ENCODE results near the gene TMCO6.

Gene TMCO6

DNA sequence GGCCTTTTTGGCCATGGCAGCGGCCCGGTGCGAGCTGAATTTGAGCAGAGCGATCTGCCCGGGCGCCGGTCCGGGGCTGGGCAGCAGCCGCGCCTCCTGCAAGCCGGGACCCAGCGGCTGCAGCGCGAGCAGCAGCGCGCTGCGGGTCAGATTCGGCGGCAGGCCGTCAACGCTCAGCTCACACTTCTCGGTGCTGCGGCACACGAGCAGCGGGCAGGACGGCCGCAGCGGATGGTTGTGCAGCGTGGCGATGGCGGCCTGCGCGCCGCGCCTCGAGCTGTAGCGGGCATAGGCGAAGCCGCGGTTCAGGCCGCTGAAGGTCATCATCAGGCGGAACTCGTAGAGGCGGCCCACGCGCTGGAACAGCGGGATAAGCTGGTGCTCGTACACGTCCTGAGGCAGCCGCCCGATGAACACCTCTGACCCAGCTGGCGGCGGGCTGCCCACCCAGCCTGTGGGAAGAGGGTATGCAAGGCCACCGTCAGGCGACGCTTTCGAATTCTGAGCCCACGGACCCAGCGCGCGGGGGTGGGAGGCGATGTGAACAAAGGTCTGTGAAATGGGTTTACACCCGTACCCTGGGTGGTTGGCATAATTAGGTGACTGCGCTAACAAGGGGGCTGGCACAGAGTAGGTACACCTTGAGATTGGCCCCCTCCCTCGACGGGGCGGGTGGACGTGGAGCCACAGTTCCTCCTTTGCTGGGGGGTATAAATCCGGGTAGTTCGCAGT lies 33.4 kb downstream of the TMCO6 start:
- DNase-seq (ENCODE audit: insufficient read length, low spot score): no peak
- TF ChIP-seq TAF1 (IDR thresholded peaks at IDR 0.05; ENCODE audit: low read depth, low read length) (no peak), SPI1 (IDR thresholded peaks at IDR 0.05; ENCODE audit: low read depth, low read length) (no peak), POU2F2 (IDR thresholded peaks at IDR 0.05; ENCODE audit: low read depth, low read length) (no peak), PAX5 (IDR thresholded peaks at IDR 0.05; ENCODE audit: insufficient read depth, low read length, severe bottlenecking) (no peak), POLR2A (IDR thresholded peaks at IDR 0.05; ENCODE audit: low read depth, low read length) (no peak), POLR2AphosphoS5 (IDR thresholded peaks at IDR 0.05; ENCODE audit: low read depth, low read length) (no peak)
- no peak for FAIRE-seq

DNA sequence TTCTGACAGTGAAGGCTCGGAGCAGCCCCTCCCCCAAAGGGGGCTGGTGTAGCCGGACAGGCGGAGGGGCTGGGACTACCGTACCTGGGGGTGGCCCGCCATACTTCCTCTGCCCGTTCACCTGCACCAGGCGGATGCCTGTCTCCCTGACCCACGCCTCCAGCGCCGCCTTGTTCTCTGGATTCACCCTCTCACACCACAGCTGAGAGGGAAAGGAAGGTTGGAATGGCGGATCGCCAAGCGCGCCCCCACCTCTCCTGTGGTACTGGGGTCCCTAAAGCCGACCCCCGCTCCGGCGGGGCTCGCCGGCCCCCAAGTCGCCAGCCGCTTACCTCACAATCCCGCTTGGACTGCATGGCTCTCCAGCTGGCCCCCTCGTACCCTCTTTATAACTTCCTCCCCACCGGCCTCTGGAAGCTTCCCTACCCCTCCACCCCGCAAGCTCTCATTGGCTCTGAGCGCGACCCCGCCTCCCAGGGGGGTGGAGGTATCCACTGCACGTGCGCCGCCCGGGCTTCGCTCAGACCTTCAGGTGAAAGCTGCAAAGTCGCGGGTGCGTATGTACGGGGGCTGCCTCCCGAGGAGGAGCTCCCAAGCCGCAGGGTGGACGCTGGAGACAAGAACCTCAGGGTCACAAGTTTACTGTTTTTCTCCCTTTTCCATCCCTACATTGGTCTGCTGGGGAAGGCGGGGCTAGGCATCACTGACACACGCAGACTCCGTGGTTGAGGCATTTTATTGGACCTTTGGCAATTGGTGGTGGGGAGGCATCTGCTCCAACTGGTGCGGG lies 34.1 kb downstream of the TMCO6 start, which contains the start of gene DND1:
DND1 (minus strand) TSS at position 390 of the 790 bp plus-strand sequence; CDS start at position 356, 34 bp downstream.
- DNase-seq (ENCODE audit: insufficient read length, low spot score) (no peak), FAIRE-seq (no peak)
- no peak for TF ChIP-seq TAF1 (IDR thresholded peaks at IDR 0.05; ENCODE audit: low read depth, low read length)
- peak; percentile 36 for TF ChIP-seq POLR2A (IDR thresholded peaks at IDR 0.05; ENCODE audit: low read depth, low read length)
- peak; percentile 58 for TF ChIP-seq POLR2AphosphoS5 (IDR thresholded peaks at IDR 0.05; ENCODE audit: low read depth, low read length)

DNA sequence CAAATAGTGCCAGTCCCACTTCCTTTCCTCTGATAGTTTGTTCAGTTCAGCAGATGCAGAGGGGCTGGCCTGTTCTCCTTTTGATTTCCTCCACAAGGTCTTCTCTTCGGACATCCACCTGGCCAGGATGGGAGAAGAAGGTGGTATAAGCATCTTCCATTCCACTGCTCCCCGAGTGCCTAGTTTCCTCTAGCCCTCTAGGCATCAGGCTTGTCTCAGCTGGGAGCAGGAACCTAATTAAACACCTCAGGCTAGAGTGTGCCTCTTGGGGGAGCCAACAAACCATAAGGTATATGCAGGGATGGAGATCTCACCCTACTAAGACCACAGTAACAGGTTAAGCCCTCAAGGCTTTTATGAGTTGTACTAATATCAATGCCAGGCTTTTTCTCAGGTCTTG lies 35.0 kb downstream of the TMCO6 start:
- DNase-seq (ENCODE audit: insufficient read length, low spot score) (no peak), FAIRE-seq (no peak)
- TF ChIP-seq PAX5 (IDR thresholded peaks at IDR 0.05; ENCODE audit: insufficient read depth, low read length, severe bottlenecking) (no peak), SPI1 (IDR thresholded peaks at IDR 0.05; ENCODE audit: low read depth, low read length) (no peak), POLR2A (IDR thresholded peaks at IDR 0.05; ENCODE audit: low read depth, low read length) (no peak), POU2F2 (IDR thresholded peaks at IDR 0.05; ENCODE audit: low read depth, low read length) (no peak), TAF1 (IDR thresholded peaks at IDR 0.05; ENCODE audit: low read depth, low read length) (no peak), POLR2AphosphoS5 (IDR thresholded peaks at IDR 0.05; ENCODE audit: low read depth, low read length) (no peak)

DNA sequence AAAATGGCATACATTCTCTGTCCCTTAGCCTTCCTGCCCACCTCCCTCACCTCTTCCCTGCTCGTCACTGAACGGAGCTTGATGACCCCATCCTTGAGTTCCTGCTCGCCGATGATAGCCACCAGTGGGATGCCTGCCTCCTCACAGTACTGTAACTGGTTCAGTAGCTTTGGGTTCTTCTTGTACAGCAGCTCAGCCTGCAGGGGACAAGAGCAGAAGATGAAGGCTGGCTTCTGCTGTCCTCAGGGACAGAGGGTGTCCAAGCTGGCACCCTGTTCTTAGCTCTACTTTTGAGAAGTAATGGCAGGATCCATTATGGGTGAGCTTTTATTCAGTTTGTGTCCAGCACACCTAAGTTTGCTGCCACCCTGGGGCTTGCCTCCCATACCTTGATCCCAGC lies 35.4 kb downstream of the TMCO6 start:
- FAIRE-seq (no peak), DNase-seq (ENCODE audit: insufficient read length, low spot score) (no peak)
- peak; percentile 33; the same call in 1 of the 2 replicates for TF ChIP-seq POLR2A (IDR thresholded peaks at IDR 0.05; ENCODE audit: low read depth, low read length)
- TF ChIP-seq PAX5 (IDR thresholded peaks at IDR 0.05; ENCODE audit: insufficient read depth, low read length, severe bottlenecking): no peak

DNA sequence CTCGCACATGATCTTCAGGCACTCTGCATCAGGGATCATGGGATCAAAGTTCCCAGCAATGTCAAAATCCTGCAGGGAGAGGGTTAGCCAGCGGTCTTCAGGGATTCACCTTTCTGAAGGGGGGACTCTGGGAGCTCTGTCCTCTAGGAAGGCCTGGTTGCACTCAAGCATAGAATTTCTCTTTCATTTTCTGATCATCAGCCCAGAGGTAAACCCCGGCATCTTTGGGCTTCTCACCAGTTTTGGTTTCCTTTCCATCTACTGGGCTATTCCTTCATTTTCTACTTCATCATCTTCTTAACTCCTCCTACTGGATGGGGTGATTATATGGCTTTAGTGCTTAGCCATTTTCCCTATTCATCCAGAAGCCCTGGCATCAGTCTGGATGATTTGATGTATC lies 38.7 kb downstream of the TMCO6 start:
- DNase-seq (ENCODE audit: insufficient read length, low spot score) (no peak), FAIRE-seq (no peak)
- TF ChIP-seq TAF1 (IDR thresholded peaks at IDR 0.05; ENCODE audit: low read depth, low read length): no peak
- TF ChIP-seq POLR2A (IDR thresholded peaks at IDR 0.05; ENCODE audit: low read depth, low read length): no peak
- TF ChIP-seq POU2F2 (IDR thresholded peaks at IDR 0.05; ENCODE audit: low read depth, low read length): no peak
- no peak for TF ChIP-seq POLR2AphosphoS5 (IDR thresholded peaks at IDR 0.05; ENCODE audit: low read depth, low read length)
- no peak for TF ChIP-seq PAX5 (IDR thresholded peaks at IDR 0.05; ENCODE audit: insufficient read depth, low read length, severe bottlenecking)
- no peak for TF ChIP-seq SPI1 (IDR thresholded peaks at IDR 0.05; ENCODE audit: low read depth, low read length)

DNA sequence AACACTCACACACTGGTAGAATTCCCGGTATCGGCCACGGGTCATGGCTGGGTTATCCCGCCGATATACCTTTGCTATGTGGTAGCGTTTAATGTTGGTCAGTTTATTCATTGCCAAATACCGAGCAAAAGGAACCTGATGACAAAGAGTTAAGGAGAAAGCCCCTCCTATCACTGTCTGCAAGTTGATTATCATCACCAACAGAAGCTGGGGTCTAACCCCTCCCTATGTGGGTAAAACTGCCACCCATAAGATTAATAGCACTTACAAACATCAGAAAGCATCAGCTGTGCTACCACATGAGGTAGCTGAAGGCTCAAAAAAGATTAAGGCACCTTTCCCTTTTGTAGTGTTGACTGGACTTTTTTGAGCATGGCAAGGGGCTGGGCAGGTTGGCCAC lies 39.7 kb downstream of the TMCO6 start:
- FAIRE-seq: no peak
- TF ChIP-seq POLR2AphosphoS5 (IDR thresholded peaks at IDR 0.05; ENCODE audit: low read depth, low read length) (no peak), POLR2A (IDR thresholded peaks at IDR 0.05; ENCODE audit: low read depth, low read length) (no peak), POU2F2 (IDR thresholded peaks at IDR 0.05; ENCODE audit: low read depth, low read length) (no peak), SPI1 (IDR thresholded peaks at IDR 0.05; ENCODE audit: low read depth, low read length) (no peak), TAF1 (IDR thresholded peaks at IDR 0.05; ENCODE audit: low read depth, low read length) (no peak), PAX5 (IDR thresholded peaks at IDR 0.05; ENCODE audit: insufficient read depth, low read length, severe bottlenecking) (no peak)

DNA sequence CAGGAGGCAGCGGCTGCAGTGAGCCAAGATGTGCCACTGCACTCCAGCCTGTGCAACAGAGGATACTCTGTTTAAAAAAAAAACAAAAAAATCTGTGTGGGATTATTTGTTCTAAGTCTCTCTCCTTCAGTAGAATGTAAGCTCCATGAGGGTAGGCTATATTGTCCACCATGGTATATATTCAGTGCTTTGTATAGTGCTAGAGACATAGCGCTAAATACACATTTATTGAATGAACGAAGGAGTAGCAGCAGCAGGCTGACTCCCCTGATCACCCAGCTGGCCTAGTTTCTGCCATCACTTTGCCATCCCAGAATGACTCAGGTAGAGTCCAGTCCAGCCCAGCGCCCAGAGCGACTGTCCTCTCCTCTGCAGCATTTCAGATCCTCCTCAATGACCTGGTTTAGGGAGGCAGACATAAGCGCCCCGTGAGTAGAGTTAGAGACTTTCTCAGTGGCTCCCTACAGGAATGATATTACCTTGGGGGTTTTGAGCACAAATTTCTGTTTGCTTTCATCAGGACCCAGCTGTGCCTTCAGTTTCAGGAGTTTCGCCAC lies 51.2 kb downstream of the TMCO6 start:
- TF ChIP-seq PAX5 (IDR thresholded peaks at IDR 0.05; ENCODE audit: insufficient read depth, low read length, severe bottlenecking): no peak
- peak; percentile 47 for FAIRE-seq
- DNase-seq (ENCODE audit: insufficient read length, low spot score): no peak

More for the DNA sequence above, 39.7 kb downstream of the TMCO6 start:
- DNase-seq (ENCODE audit: insufficient read length, low spot score): no peak

DNA sequence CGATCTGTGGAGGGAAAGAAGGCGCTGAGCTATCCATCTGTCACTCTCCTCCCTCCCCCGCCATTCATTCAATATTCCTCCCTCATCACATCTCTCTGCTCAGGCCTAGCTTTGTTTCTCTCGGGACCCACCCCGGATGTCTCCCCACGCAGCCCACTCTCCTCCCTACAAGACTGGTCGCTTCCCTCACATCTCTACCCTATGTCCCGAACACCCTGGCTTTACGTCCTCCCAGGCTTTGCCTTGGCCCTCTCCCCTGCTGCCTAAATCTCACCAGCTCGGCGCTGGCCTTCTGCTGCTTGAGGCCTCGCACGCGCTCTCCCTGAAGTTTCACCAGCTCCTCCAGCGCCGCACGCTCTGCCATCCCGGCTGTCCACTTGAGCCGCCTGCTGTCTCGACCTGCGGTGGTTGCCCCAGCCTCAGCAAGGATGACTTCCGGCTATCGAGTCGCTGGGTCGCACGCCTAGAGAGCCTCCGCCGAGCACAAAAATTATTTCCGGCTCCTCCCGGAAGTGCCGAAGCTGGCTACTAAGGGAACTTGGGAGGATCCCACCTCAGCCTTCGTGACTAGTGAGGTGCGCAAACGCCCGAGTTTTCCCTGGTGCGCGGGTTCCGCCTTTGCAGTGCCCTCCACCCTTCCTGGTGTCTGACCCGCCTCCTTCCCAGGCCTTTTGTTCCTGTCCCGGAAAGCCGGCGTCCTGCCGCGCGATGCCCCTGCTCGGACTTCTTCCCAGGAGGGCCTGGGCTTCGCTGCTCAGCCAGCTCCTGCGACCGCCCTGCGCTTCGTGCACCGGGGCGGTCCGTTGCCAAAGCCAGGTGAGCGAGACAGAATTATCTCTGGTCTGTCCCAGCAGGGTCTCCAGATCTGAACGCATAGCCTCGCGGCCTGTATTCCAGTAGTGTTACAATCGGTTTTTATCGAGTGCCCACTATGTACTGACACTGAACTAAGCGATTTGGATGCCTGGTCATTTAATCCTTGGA lies 52.0 kb downstream of the TMCO6 start, which contains the start of the genes HARS1 and HARS2:
HARS1 (minus strand) TSS at position 430 of the 984 bp plus-strand sequence; CDS start at position 364, 66 bp downstream.
HARS2 (plus strand) TSS at position 515 of the 984 bp plus-strand sequence; CDS start at position 709, 194 bp downstream.
- DNase-seq (ENCODE audit: insufficient read length, low spot score) (peak; percentile 82), FAIRE-seq (peak; percentile 91)
- TF ChIP-seq POLR2A (IDR thresholded peaks at IDR 0.05; ENCODE audit: low read depth, low read length) (peak; percentile 88), POLR2AphosphoS5 (IDR thresholded peaks at IDR 0.05; ENCODE audit: low read depth, low read length) (peak; percentile 92), PAX5 (IDR thresholded peaks at IDR 0.05; ENCODE audit: insufficient read depth, low read length, severe bottlenecking) (no peak), SPI1 (IDR thresholded peaks at IDR 0.05; ENCODE audit: low read depth, low read length) (0 out of 2 replicates have a peak, but pooled peaks have one; percentile 24), POU2F2 (IDR thresholded peaks at IDR 0.05; ENCODE audit: low read depth, low read length) (no peak; the same call in none of the 2 replicates), TAF1 (IDR thresholded peaks at IDR 0.05; ENCODE audit: low read depth, low read length) (peak; percentile 80)
